Natural killer cell treated with Interleukin-12 subunit alpha and Interleukin-12 subunit beta and Interleukin-15 and Interleukin-18, amount 100 ng/mL, for 72 hours (primary cell): ENCODE data around the gene DNAJC9. TPM values are rescaled to one million over a fixed set of nuclear protein-coding genes. Genes with fewer than 3 reads are reported as not detected.
A peak's percentile ranks its signal among the peaks of the same experiment; 100 is the strongest.
"Not testable (repeated sequence)": the region's sequence is repeated elsewhere in the genome, so short reads cannot be mapped to it uniquely, and the experiment has no call there.

Experiments
- ATAC-seq, 2 donors: fragments of 150-1000 bp; cut with Tn5 transposase in 1 of 2; sonication (Bioruptor Pico), chemical (Tn5 transposase) in 1 of 2; 2 replicates each; pipeline ENCODE4 v1.10.0; 2021
- DNase-seq: peaks from one replicate; pipeline ENCODE4 v3.0.0; 2022; ENCODE audit warnings: low spot score
- H3K27ac Mint-ChIP-seq, 2 donors: 1 replicate in 1 of 2; 2 replicates in 1 of 2; pipeline ENCODE4 v1.8.0; 2022; ENCODE audit warnings: mixed read lengths in 2 of 2, mild to moderate bottlenecking in 1 of 2, moderate library complexity in 1 of 2
- H3K27me3 Mint-ChIP-seq, 2 donors: 1 replicate in 1 of 2; 2 replicates in 1 of 2; pipeline ENCODE4 v1.8.0; 2022; ENCODE audit warnings: mixed read lengths in 2 of 2
- H3K36me3 Mint-ChIP-seq: one replicate; pipeline ENCODE4 v1.8.0; 2022; ENCODE audit warnings: mixed read lengths
- H3K4me1 Mint-ChIP-seq, 2 donors: 1 replicate in 1 of 2; 2 replicates in 1 of 2; pipeline ENCODE4 v1.8.0; 2022; ENCODE audit warnings: low read depth in 2 of 2, mixed read lengths in 2 of 2, mild to moderate bottlenecking in 1 of 2
- H3K4me3 Mint-ChIP-seq: one replicate; pipeline ENCODE4 v1.8.0; 2022; ENCODE audit warnings: mixed read lengths
- H3K9me3 Mint-ChIP-seq: 2 replicates; pipeline ENCODE4 v1.8.0; 2022; ENCODE audit warnings: mixed read lengths
- total RNA-seq, 2 donors: library from RNA; stranded (reverse); gene quantifications; one replicate each; pipeline ENCODE4 v1.2.3, GENCODE V29; 2022

Gene DNAJC9, protein sequence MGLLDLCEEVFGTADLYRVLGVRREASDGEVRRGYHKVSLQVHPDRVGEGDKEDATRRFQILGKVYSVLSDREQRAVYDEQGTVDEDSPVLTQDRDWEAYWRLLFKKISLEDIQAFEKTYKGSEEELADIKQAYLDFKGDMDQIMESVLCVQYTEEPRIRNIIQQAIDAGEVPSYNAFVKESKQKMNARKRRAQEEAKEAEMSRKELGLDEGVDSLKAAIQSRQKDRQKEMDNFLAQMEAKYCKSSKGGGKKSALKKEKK
- 10 to 100 TPM; 38.8 to 68.9 TPM for total RNA-seq

DNA sequence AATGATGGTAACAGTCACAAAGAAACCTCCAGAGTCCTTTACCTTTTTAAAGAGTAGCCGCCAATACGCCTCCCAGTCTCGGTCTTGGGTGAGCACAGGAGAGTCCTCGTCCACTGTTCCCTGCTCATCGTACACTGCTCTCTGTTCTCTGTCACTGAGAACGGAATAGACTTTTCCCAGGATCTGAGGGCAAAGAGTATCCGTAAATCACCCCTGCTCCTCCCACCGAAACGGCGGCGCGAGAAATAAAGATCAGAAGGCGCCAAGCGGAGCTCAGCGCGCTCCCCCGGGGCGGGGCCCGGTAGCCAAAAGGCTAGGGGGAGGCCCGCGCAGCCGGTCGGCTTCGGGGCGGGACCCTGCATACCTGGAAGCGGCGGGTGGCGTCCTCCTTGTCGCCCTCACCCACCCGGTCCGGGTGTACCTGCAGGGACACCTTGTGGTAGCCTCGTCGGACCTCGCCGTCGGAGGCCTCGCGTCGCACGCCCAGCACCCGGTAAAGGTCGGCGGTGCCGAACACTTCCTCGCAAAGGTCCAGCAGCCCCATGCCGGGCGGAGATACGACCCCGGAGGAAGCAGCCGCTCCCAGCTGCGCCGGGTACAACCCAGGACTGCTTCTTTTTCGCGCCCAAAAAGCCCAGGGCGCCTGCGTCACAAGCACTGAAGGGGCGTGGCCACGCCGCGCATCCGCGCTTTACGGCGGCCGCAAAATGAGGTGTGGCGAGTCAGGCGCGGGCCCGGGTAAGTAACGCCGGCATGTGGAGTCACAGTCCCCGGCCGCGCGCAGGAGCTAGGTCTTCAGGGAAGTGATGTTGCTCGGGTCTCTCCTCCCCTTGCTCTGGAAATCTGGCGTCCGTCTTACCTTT, at the start of gene DNAJC9:
Gene DNAJC9 (minus strand): TSS at position 610 of the 863 bp plus-strand sequence. CDS start 66 bp downstream, at position 544.
- Mint-ChIP-seq H3K36me3 (peaks cover 43% of the 10 kb centered on the region), H3K4me1 (peaks cover 36 to 44% of the 10 kb centered on the region in 2 donors)
- ATAC-seq = peak; percentile 92 to 93

DNA sequence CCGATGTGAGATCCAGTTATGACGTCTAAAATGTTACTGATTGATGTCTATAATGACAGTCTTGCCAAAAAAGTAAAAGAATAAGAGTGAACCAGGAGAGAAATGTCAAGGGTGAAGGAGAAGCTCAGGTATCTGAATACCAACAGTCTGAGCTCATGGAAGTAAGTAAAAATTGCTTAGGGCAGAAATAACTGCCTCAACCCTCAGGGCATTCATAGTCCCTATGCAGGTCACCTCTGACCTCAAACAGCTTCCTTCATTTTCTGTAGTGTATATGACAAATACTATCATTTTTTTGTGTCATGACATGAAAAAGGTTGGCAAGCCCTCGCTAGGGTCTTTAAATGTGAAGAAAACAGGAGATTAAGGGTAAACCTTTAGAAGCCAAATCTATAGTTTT, 46.4 kb upstream of the DNAJC9 start:
- ATAC-seq = no peak
- DNase-seq = no peak
- Mint-ChIP-seq H3K27ac (no peak overlapping the region), H3K4me3 (no peak overlapping the region), H3K9me3 (no peaks in the 10 kb centered on the region), H3K36me3 (peaks cover 13% of the 10 kb centered on the region), H3K4me1 (no peaks in the 10 kb centered on the region), H3K27me3 (peaks cover 19 to 23% of the 10 kb centered on the region in 2 donors)

More for the DNA sequence above, at the start of gene DNAJC9:
- peak within 1 kb of the TSS; percentile 84 to 94 for H3K27ac Mint-ChIP-seq
- DNase-seq = peak; percentile 96
- H3K4me3 Mint-ChIP-seq = peak within 1 kb of the TSS; percentile 90
- no peaks in the 10 kb centered on the region for H3K9me3 Mint-ChIP-seq
- H3K27me3 Mint-ChIP-seq = no peaks in the 10 kb centered on the region

DNA sequence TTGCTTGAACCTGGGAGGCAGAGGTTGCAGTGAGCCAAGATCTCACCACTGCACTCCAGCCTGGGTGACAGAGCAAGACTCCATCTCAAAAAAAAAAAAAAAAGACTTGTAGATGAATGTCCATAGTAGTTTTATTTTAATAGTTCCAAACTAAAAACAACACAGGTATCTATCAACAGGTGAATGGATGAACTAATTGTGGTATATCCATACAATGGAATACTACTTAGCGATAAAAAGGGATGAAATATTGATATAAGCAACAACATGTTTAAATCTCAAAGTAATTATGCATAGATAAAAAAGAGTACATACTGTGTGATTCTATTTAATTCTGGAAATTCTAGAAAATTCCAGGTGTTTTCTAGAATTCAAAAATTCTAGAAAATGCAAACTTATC, 42.9 kb upstream of the DNAJC9 start:
- no peak overlapping the region for H3K4me3 Mint-ChIP-seq
- ATAC-seq = no peak
- H3K36me3 Mint-ChIP-seq = peaks cover 13% of the 10 kb centered on the region
- peaks cover 9 to 11% of the 10 kb centered on the region in 2 donors for H3K27me3 Mint-ChIP-seq
- H3K4me1 Mint-ChIP-seq = no peaks in the 10 kb centered on the region
- H3K9me3 Mint-ChIP-seq = no peaks in the 10 kb centered on the region
- no peak overlapping the region for H3K27ac Mint-ChIP-seq
- DNase-seq = no peak

DNA sequence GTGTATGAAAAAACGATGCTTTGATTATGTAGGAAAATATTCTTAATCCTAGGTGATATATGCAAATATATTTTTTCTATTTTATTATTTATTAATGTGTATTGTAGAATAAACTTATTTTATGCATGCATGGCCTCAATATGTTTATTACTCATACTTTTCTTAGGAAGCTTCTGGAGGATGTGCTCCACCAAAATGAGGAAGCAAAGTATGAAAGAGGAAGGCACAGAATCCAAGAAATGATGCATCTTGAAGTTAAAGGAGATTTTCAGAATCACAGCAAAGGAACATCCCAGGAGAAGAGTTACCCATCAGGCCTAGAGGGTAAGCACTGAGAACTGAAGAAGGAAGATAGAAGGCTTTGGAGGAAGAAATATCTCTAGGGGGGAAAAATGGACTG, 40.4 kb upstream of the DNAJC9 start:
- peaks cover 13% of the 10 kb centered on the region for H3K36me3 Mint-ChIP-seq
- H3K4me3 Mint-ChIP-seq = no peak overlapping the region
- H3K27ac Mint-ChIP-seq = no peak overlapping the region
- no peaks in the 10 kb centered on the region for H3K4me1 Mint-ChIP-seq
- no peaks in the 10 kb centered on the region for H3K9me3 Mint-ChIP-seq
- ATAC-seq = no peak
- peaks cover 6 to 15% of the 10 kb centered on the region in 2 donors for H3K27me3 Mint-ChIP-seq
- DNase-seq = no peak

DNA sequence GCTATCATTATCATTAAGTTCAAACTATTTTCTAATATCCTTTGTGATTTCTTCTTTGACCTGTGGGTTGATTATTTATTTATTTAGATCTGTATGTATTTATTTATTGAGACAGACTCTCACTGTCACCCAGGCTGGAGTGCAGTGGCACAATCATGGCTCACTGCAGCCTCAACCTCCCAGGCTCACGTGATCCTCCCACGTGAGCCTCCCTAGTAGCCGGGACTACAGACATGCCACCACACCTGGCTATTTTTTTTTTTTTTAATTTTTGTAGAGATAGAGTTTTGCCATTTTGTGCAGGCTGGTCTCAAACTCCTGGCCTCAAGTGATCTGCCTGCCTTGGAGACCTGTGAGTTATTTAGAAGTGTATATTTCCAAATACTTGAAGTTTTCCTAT, 34.0 kb upstream of the DNAJC9 start:
- Mint-ChIP-seq H3K36me3 (no peaks in the 10 kb centered on the region), H3K4me1 (no peaks in the 10 kb centered on the region), H3K27me3 (peaks cover 11 to 27% of the 10 kb centered on the region in 2 donors), H3K9me3 (no peaks in the 10 kb centered on the region), H3K4me3 (no peak overlapping the region), H3K27ac (no peak overlapping the region)
- ATAC-seq = no peak
- no peak for DNase-seq

DNA sequence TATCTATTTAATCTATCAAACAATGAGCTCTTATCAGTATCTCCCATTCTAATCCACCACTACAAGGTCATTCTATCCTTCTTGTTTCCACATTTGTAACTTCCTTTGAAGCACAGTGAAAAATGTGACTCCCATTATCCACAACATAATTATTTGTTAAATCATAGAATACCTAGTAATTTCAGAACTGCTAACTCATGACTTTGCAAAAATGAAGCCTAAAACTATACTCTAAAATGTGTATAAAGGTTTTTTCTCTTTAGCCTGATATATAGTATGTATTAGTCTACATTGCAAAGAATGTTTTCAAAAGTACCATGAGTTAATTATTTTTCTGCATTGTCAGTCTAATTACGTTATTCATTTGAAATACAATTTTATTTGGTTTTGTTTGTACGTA, 17.4 kb upstream of the DNAJC9 start:
- Mint-ChIP-seq H3K27me3 (peaks cover 7% of the 10 kb centered on the region in 2 donors), H3K9me3 (no peaks in the 10 kb centered on the region), H3K27ac (no peak overlapping the region), H3K36me3 (no peaks in the 10 kb centered on the region), H3K4me3 (no peak overlapping the region), H3K4me1 (no peaks in the 10 kb centered on the region)
- no peak for DNase-seq
- ATAC-seq = no peak

DNA sequence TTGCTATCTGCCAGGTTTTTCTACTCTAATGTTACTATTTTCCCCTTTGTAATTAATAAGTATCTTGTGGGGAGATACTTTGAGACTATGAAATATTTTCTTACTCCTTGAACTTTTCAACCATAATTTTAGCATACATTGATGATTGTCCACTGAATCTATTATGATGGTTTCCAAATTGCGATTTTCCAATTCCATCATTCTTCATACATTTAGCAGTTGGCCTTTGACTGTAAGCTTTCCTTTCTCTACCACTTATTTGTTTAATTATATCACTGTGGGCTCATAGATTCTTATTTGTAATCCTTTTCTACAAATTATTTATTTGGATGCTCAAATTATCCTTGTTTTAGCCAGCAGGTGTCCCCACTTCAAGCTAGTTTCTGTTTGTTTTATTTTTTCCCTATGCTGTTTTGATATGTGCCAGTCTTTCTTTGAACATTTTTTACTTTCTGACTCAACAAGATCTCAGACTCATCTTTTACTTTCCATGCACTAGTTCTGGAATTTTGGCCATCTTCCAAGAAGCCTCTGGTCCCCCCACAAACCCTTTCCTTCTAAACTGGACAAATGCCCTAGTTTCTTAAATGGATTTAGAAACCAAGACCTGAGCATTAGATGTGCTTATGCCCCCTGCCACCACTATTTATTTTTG, 16.8 kb upstream of the DNAJC9 start:
- no peak for DNase-seq
- Mint-ChIP-seq H3K27me3 (peaks cover 6 to 7% of the 10 kb centered on the region in 2 donors), H3K36me3 (peaks cover 4% of the 10 kb centered on the region), H3K9me3 (no peaks in the 10 kb centered on the region), H3K4me3 (no peak overlapping the region), H3K4me1 (no peaks in the 10 kb centered on the region), H3K27ac (no peak overlapping the region)
- ATAC-seq = no peak

DNA sequence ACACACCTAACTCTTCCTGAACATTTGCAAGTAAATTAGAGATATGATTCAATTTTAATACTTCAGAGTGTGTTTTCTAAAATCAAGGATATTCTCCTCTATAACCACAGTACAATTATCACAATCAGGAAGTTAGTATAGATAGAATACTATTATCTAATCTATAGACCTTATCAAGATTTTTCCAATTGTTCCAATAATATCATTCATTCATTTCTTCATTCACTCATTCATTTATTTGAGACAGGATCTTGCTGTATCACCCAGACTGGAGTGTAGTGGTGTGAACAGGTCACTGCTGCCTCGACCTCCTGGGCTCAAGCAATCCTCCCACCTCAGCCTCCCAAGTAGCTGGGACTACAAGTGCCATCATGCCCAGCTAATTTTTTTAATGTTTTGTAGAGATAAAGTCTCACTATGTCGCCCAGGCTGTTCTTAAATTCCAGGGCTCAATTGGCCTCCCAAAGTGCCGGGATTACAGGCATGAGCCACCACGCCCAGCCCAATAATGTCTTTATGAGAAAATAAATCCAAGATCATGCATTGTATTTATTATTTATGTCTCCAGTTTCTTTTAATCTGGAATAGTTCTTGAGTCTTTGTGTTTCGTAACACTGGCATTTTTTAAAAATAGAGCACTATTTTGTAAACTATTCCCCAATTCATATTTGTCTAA, 16.0 kb upstream of the DNAJC9 start:
- no peak for DNase-seq
- Mint-ChIP-seq H3K4me1 (no peaks in the 10 kb centered on the region), H3K36me3 (peaks cover 5% of the 10 kb centered on the region), H3K9me3 (peaks cover 3% of the 10 kb centered on the region), H3K27me3 (peaks cover 6 to 7% of the 10 kb centered on the region in 2 donors), H3K27ac (no peak overlapping the region), H3K4me3 (no peak overlapping the region)
- ATAC-seq = no peak

DNA sequence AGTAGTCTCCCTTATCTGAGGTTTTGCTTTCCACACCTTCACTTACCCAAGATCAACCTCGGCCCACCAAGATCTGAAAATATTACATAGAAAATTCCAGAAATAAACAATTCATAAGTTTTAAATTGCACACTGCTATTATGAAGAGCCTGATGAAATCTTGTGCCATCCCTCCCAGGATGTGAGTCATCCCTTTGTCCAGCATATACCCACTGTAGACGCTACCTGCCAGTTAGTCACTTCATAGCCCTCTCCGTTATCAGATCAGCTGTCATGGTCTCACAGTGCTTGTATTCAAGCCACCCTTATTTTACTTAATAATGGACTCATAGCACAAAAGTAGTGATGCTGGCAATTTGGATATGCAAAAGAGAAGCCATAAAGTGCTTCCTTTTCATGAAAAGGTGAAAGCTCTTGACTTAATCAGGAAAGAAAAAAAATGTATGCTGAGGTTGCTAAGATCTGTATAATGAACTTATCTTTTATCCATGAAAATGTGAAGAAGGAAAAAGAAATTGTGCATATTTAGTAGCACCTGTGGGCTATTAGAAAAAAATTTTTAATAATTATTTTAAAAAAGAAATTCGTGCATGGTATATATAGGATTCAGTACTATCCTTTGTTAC, 15.2 kb upstream of the DNAJC9 start:
- no peak for ATAC-seq
- Mint-ChIP-seq H3K4me3 (no peak overlapping the region), H3K9me3 (peaks cover 3% of the 10 kb centered on the region), H3K36me3 (peaks cover 5% of the 10 kb centered on the region), H3K27ac (peak overlapping the region in 1 of 2 donors; percentile 49), H3K27me3 (peaks cover 6 to 7% of the 10 kb centered on the region in 2 donors), H3K4me1 (no peaks in the 10 kb centered on the region)
- DNase-seq = no peak

DNA sequence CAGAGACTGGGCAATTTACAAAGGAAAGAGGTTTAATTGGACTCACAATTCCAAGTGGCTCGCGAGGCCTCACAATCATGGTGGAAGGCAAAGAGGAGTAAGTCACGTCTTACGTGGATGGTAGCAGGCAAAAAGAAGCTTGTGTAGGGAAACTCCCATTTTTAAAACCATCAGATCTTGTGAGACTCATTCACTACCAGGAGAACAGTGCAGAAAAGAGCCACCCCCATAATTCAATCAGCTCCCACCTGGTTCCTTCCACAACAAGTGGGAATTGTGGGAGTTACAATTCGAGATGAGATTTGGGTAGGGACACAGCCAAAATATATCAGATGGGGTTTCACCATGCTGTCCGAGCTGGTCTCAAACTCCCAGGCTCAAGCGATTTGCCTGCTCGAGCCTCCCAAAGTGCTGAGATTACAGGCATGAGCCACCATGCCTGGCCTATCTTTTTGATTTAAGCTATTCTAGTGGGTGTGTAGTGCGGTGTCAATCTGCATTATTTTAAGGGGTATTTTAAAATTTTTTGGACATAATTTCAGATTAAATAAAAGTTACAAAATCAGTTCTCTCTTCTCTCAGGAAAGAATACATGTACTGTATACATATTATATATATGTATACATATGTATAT, 14.4 kb upstream of the DNAJC9 start:
- ATAC-seq = no peak
- Mint-ChIP-seq H3K27ac (peak overlapping the region in 1 of 2 donors; percentile 49), H3K27me3 (peaks cover 6 to 7% of the 10 kb centered on the region in 2 donors), H3K4me3 (no peak overlapping the region), H3K9me3 (peaks cover 3% of the 10 kb centered on the region), H3K36me3 (peaks cover 5% of the 10 kb centered on the region), H3K4me1 (no peaks in the 10 kb centered on the region)
- no peak for DNase-seq

DNA sequence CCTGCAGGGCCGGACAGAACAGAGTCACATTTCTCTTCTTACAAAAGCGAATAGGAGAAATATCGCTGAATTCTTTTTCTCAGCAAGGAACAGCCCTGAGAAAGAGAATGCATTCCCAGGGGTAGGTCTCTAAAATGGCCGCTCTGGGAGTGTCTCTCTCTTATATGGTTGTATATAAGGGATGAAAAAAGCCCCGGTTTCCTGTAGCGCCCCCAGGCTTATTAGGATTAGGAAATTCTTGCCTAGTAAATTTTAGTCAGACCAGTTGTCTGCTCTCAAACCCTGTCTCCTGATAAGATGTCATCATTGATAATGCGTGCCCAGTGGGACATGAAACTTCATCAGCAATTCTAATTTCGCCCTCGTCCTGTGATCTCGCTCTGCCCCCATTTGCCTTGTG, 11.6 kb upstream of the DNAJC9 start:
- ATAC-seq = not testable (repeated sequence)

DNA sequence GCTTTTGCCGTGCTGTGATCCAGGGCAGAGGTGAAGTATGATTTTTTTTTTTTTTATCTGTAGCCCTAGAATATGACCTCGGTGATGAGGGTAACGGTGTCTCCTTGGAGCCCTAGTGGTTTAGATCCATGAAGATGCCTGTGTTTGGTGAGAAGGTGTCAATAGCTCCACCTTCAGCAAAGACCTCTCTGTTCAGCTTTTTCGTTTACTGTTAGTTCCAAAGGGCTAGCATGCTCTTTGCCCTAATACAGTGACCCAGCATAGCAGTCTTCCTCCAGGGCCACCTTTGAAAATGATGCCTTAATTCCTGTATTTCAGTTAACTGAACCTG, 6.1 kb upstream of the DNAJC9 start:
- Mint-ChIP-seq H3K4me3 (peak overlapping the region; percentile 99), H3K4me1 (peaks cover 20 to 23% of the 10 kb centered on the region in 2 donors), H3K27me3 (no peaks in the 10 kb centered on the region), H3K9me3 (peaks cover under 1% of the 10 kb centered on the region), H3K27ac (peak overlapping the region; percentile 94 to 98), H3K36me3 (peaks cover 10% of the 10 kb centered on the region)
- ATAC-seq = no peak
- DNase-seq = no peak

More for the DNA sequence above, 11.6 kb upstream of the DNAJC9 start:
- not testable (repeated sequence) for H3K36me3 Mint-ChIP-seq, H3K4me1 Mint-ChIP-seq, H3K27ac Mint-ChIP-seq, H3K27me3 Mint-ChIP-seq, H3K9me3 Mint-ChIP-seq, DNase-seq, H3K4me3 Mint-ChIP-seq
